ENCODE measurements around the gene SENP5. TPM values are rescaled to one million over a fixed set of nuclear protein-coding genes. Genes with fewer than 3 reads are reported as not detected.
"Not testable (repeated sequence)": the region's sequence is repeated elsewhere in the genome, so short reads cannot be mapped to it uniquely, and the experiment has no call there.

SENP5 gene
- total RNA-seq, 1 experiment from 2014 or later, result 27.6 TPM

DNA sequence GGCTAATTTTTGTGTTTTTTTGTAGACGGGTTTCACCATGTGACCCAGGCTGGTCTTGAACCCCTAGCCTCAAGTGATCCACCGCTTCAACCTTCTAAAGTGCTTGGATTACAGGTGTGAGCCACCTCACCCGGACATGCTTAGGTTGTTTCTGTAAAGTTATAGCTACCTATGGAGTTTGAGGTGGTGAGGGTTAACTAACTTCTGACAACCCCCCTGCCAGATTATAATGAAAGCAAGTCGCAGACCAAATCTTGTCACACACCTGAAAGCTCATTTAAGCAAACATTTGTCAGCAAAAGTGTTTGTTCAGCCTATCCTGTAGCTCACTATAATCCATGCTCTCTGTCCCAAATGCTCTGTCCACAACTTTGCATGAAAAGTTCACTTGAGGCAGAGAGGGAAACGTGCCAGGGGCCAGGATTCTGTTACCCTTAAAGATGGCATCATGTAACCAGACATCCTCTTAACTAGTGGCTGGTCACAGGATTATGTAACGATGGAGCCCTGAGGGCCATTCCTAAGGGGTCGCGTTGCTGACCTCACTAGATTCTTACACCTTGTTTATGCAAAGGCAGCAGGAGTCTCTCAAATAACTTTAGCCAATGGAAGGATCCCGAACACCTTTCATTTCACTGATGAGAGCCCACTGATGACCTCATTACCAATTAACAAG is 24.1 kb upstream of the SENP5 start:
- ATAC-seq, result no peak
- no peaks in the 10 kb centered on the region for H3K27me3 ChIP-seq (ENCODE audit: insufficient read depth, low read length)

DNA sequence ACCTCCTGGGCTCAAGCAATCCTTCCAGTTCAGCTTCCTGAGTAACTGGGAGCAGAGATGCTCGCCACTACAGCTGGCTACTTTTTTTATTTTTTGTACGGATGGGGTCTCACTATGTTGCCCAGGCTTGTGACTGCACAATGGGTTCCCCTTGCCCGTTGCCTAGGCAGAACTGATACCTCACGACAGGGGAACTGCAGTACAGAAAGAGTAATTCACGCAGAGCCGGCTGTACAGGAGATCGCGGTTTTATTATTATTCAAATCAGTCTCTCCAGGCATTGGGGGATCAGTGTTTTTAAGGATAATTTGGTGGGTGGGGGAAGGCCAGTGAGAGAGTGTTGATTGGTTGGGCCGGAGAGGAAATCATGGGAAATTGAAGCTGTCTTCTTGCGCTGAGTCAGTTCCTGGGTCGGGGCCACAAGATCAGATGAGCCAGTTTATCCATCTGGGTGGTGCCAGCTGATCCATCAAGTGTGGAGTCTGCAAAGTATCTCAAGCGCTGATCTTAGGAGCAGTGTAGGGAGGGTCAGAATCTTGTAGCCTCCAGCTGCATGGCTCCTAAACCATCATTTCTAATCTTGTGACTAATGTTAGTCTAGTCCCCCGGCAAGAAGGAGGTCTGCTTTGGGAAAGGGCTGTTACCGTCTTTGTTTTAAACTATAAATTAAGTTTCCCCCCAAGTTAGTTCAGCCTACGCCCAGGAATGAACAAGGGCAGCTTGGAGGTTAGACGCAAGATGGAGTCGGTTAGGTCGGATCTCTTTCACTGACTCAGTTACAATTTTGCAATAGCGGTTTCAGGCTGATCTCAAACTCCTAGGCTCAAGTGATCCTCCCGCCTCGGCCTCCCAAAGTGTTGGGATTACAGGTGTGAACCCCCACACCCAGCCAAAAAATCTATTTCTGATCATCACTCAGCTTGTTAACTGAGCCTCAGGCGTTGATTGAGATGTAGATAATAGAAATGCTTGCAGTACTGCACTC is 23.2 kb upstream of the SENP5 start:
- POLR2A ChIA-PET; H3K4me1 ChIP-seq (ENCODE audit: control insufficient read depth in 1 of 2, insufficient read depth in 2 of 2, low read length in 2 of 2); H3K9ac ChIP-seq (ENCODE audit: low read length); H3K27ac ChIP-seq (ENCODE audit: low read depth, low read length); DNase-seq (ENCODE audit: low read depth, low spot score); BruUV-seq (replicated peaks); intact Hi-C loops (cut with micrococcal nuclease); ATAC-seq; H2AFZ ChIP-seq (ENCODE audit: low read depth, low read length, poor library complexity, severe bottlenecking); H4K20me1 ChIP-seq (ENCODE audit: insufficient read depth); H3K4me2 ChIP-seq (ENCODE audit: low read length); H3K9me2 ChIP-seq (ENCODE audit: insufficient read depth); CTCF ChIA-PET; H3K79me2 ChIP-seq (ENCODE audit: insufficient read depth, low read length); H3K36me3 ChIP-seq (ENCODE audit: control insufficient read depth in 1 of 2, insufficient read depth in 2 of 2, low read length in 2 of 2); H3K4me3 ChIP-seq (replicated peaks in 1 of 2; ENCODE audit: low read depth in 1 of 2, low read length in 2 of 2); RAD21 ChIA-PET (ENCODE audit: low non-redundant PET in 1 of 2, low total read pairs in 2 of 2, uncharacterized antibody in 2 of 2, unreplicated experiment in 2 of 2); H3K9me3 ChIP-seq (ENCODE audit: control insufficient read depth in 1 of 2, insufficient read depth in 1 of 2, low read depth in 1 of 2, low read length in 2 of 2); H3K27me3 ChIP-seq (ENCODE audit: insufficient read depth, low read length): not testable (repeated sequence)

More for the DNA sequence above, 24.1 kb upstream of the SENP5 start:
- no peaks in the 10 kb centered on the region for H4K20me1 ChIP-seq (ENCODE audit: insufficient read depth)
- no peak for DNase-seq (ENCODE audit: low read depth, low spot score)
- RAD21 ChIA-PET (ENCODE audit: low non-redundant PET in 1 of 2, low total read pairs in 2 of 2, uncharacterized antibody in 2 of 2, unreplicated experiment in 2 of 2), result no interaction called here
- no peaks in the 10 kb centered on the region for H3K9me2 ChIP-seq (ENCODE audit: insufficient read depth)
- intact Hi-C loops (cut with micrococcal nuclease), result no loop called here
- no peak overlapping the region for H3K9ac ChIP-seq (ENCODE audit: low read length)
- H3K79me2 ChIP-seq (ENCODE audit: insufficient read depth, low read length), result no peaks in the 10 kb centered on the region
- H2AFZ ChIP-seq (ENCODE audit: low read depth, low read length, poor library complexity, severe bottlenecking), result no peak overlapping the region
- H3K9me3 ChIP-seq (ENCODE audit: control insufficient read depth in 1 of 2, insufficient read depth in 1 of 2, low read depth in 1 of 2, low read length in 2 of 2), result no peaks in the 10 kb centered on the region; a peak in 1 of 4 replicates
- POLR2A ChIA-PET, result no interaction called here
- H3K36me3 ChIP-seq (ENCODE audit: control insufficient read depth in 1 of 2, insufficient read depth in 2 of 2, low read length in 2 of 2), result no peaks in the 10 kb centered on the region
- H3K4me3 ChIP-seq (replicated peaks in 1 of 2; ENCODE audit: low read depth in 1 of 2, low read length in 2 of 2), result no peak overlapping the region
- H3K27ac ChIP-seq (ENCODE audit: low read depth, low read length), result no peak overlapping the region
- H3K4me1 ChIP-seq (ENCODE audit: control insufficient read depth in 1 of 2, insufficient read depth in 2 of 2, low read length in 2 of 2), result no peaks in the 10 kb centered on the region
- H3K4me2 ChIP-seq (ENCODE audit: low read length), result no peak overlapping the region
- BruUV-seq (replicated peaks), result no TSS peak
- TF ChIP-seq SIN3A (IDR thresholded peaks at IDR 0.05; ENCODE audit: low read depth) (no peak), ZFX (IDR thresholded peaks at IDR 0.05) (no peak), RAD21 (IDR thresholded peaks at IDR 0.05; ENCODE audit: low read depth) (no peak), SP1 (IDR thresholded peaks at IDR 0.05; ENCODE audit: low read depth) (no peak), POLR2AphosphoS5 (IDR thresholded peaks at IDR 0.05; ENCODE audit: low read depth, low read length) (no peak), JUND (IDR thresholded peaks at IDR 0.05) (no peak), SRF (IDR thresholded peaks at IDR 0.05; ENCODE audit: low read depth) (no peak), EGR1 (IDR thresholded peaks at IDR 0.05; ENCODE audit: low read depth) (no peak), POLR2A (IDR thresholded peaks at IDR 0.05; ENCODE audit: borderline replicate concordance, extremely low read depth, insufficient read depth, insufficient read length) (no peak)
- TF ChIP-seq, protein P1, sequence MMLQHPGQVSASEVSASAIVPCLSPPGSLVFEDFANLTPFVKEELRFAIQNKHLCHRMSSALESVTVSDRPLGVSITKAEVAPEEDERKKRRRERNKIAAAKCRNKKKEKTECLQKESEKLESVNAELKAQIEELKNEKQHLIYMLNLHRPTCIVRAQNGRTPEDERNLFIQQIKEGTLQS (IDR thresholded peaks at IDR 0.05), result no peak
- TF ChIP-seq, protein P2, sequence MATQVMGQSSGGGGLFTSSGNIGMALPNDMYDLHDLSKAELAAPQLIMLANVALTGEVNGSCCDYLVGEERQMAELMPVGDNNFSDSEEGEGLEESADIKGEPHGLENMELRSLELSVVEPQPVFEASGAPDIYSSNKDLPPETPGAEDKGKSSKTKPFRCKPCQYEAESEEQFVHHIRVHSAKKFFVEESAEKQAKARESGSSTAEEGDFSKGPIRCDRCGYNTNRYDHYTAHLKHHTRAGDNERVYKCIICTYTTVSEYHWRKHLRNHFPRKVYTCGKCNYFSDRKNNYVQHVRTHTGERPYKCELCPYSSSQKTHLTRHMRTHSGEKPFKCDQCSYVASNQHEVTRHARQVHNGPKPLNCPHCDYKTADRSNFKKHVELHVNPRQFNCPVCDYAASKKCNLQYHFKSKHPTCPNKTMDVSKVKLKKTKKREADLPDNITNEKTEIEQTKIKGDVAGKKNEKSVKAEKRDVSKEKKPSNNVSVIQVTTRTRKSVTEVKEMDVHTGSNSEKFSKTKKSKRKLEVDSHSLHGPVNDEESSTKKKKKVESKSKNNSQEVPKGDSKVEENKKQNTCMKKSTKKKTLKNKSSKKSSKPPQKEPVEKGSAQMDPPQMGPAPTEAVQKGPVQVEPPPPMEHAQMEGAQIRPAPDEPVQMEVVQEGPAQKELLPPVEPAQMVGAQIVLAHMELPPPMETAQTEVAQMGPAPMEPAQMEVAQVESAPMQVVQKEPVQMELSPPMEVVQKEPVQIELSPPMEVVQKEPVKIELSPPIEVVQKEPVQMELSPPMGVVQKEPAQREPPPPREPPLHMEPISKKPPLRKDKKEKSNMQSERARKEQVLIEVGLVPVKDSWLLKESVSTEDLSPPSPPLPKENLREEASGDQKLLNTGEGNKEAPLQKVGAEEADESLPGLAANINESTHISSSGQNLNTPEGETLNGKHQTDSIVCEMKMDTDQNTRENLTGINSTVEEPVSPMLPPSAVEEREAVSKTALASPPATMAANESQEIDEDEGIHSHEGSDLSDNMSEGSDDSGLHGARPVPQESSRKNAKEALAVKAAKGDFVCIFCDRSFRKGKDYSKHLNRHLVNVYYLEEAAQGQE (IDR thresholded peaks at IDR 0.05; ENCODE audit: low read depth), result no peak
- TF ChIP-seq, protein P3, sequence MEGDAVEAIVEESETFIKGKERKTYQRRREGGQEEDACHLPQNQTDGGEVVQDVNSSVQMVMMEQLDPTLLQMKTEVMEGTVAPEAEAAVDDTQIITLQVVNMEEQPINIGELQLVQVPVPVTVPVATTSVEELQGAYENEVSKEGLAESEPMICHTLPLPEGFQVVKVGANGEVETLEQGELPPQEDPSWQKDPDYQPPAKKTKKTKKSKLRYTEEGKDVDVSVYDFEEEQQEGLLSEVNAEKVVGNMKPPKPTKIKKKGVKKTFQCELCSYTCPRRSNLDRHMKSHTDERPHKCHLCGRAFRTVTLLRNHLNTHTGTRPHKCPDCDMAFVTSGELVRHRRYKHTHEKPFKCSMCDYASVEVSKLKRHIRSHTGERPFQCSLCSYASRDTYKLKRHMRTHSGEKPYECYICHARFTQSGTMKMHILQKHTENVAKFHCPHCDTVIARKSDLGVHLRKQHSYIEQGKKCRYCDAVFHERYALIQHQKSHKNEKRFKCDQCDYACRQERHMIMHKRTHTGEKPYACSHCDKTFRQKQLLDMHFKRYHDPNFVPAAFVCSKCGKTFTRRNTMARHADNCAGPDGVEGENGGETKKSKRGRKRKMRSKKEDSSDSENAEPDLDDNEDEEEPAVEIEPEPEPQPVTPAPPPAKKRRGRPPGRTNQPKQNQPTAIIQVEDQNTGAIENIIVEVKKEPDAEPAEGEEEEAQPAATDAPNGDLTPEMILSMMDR (IDR thresholded peaks at IDR 0.05 in 2 of 3, conservative IDR thresholded peaks at IDR 0.05 in 1 of 3; ENCODE audit: borderline replicate concordance in 1 of 3, insufficient read depth in 1 of 3, low read depth in 2 of 3, low read length in 2 of 3), result no peak
- CTCF ChIA-PET, result no interaction called here

All from HCT116 (cell line).